ENCODE measurements around the gene SPNS2.

DNA sequence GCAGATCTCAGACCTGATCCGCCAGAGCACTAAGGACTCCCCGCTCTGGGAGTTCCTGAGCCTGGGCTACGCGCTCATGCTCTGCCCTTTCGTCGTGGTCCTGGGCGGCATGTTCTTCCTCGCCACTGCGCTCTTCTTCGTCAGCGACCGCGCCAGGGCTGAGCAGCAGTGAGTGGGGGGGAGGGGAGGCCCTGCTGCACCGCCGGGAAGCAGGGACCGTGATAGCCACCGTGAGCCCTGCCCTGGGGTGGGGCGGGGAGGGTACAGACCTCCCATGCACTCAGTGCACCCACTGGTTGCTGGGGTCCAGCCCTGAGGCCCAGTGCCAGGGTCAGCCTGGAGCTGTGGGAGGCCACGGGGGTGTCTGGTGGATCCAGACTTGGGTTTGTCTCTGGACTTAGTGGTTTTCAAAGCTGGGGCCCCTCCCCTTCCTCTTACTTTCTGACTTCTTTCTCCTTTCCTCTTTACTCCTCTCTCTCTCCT lies 37.6 kb downstream of the SPNS2 start:
- TF ChIP-seq, protein P1, sequence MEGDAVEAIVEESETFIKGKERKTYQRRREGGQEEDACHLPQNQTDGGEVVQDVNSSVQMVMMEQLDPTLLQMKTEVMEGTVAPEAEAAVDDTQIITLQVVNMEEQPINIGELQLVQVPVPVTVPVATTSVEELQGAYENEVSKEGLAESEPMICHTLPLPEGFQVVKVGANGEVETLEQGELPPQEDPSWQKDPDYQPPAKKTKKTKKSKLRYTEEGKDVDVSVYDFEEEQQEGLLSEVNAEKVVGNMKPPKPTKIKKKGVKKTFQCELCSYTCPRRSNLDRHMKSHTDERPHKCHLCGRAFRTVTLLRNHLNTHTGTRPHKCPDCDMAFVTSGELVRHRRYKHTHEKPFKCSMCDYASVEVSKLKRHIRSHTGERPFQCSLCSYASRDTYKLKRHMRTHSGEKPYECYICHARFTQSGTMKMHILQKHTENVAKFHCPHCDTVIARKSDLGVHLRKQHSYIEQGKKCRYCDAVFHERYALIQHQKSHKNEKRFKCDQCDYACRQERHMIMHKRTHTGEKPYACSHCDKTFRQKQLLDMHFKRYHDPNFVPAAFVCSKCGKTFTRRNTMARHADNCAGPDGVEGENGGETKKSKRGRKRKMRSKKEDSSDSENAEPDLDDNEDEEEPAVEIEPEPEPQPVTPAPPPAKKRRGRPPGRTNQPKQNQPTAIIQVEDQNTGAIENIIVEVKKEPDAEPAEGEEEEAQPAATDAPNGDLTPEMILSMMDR (IDR thresholded peaks at IDR 0.05), result no peak
- no peak for TF ChIP-seq POLR2A (IDR thresholded peaks at IDR 0.05)
- no peak for TF ChIP-seq EP300 (IDR thresholded peaks at IDR 0.05)
